Heart left ventricle (tissue), 16 donors: Measurements from ENCODE around the gene SAMD13. TPM values are rescaled to one million over a fixed set of nuclear protein-coding genes. Genes with fewer than 3 reads are reported as not detected.

Source experiments
- ATAC-seq, 4 donors: fragments of 200-7000 bp; cut with Tn5 transposase; one replicate each; pipeline ENCODE4 v1.9.1; 2020 to 2022; ENCODE audit warnings: moderate library complexity in 4 of 4, mild to moderate bottlenecking in 3 of 4, moderate number of reproducible peaks in 1 of 4
- DNase-seq, 5 donors: peaks; one replicate each; pipeline ENCODE4 v3.0.0-alpha.2; 2020
- H3K27ac ChIP-seq, 12 donors: fragments of 200-600 bp; sonication (generic) in 4 of 12; one replicate each; pipeline versions ENCODE4 v1.5.0 to v1.8.0; 2016 to 2022; ENCODE audit warnings: mild to moderate bottlenecking in 2 of 12
- H3K27me3 ChIP-seq, 9 donors: fragments of 200-600 bp; sonication (generic) in 2 of 9; one replicate each; pipeline versions ENCODE4 v1.5.1 to v1.8.0; 2016 to 2022; ENCODE audit warnings: mild to moderate bottlenecking in 3 of 9
- H3K36me3 ChIP-seq, 9 donors: fragments of 200-600 bp; sonication (generic) in 2 of 9; one replicate each; pipeline versions ENCODE4 v1.5.0 to v1.8.0; 2018 to 2022; ENCODE audit warnings: mild to moderate bottlenecking in 2 of 9
- H3K4me1 ChIP-seq, 12 donors: fragments of 200-600 bp; sonication (generic) in 4 of 12; one replicate each; pipeline versions ENCODE4 v1.5.0 to v1.8.0; 2016 to 2022; ENCODE audit warnings: mild to moderate bottlenecking in 3 of 12
- H3K4me3 ChIP-seq, 12 donors: fragments of 200-600 bp; sonication (generic) in 4 of 12; one replicate each; pipeline versions ENCODE4 v1.5.0 to v1.8.0; 2017 to 2022; ENCODE audit warnings: mild to moderate bottlenecking in 9 of 12, moderate library complexity in 4 of 12
- H3K9me3 ChIP-seq, 12 donors: fragments of 200-600 bp; sonication (generic) in 4 of 12; one replicate each; pipeline versions ENCODE4 v1.5.0 to v1.8.0; 2016 to 2022; ENCODE audit warnings: mild to moderate bottlenecking in 1 of 12
- CTCF ChIP-seq, 12 donors: fragments of 200-600 bp; sonication (generic) in 4 of 12; IDR thresholded peaks; one replicate each; pipeline versions ENCODE4 v1.5.0 to v1.8.0; 2018 to 2022; ENCODE audit warnings: antibody characterized with exemption in 12 of 12, mild to moderate bottlenecking in 5 of 12
- POLR2A ChIP-seq, 2 donors: fragments of 450-650 bp; IDR thresholded peaks; one replicate each; pipeline ENCODE4 v1.6.1; 2017; ENCODE audit warnings: antibody characterized with exemption in 2 of 2, mild to moderate bottlenecking in 2 of 2, moderate library complexity in 2 of 2
- WGBS, 4 donors: extraction: QIAGEN DNeasy Blood & Tissue Kit in 2 of 4; methylation state at CpG; one replicate each; pipeline versions ENCODE4 v1.1.5 to v1.1.7; 2013 to 2018; 5-methylcytosine and 5-hydroxymethylcytosine counted together
- intact Hi-C, 10 donors: fragments of 100-400 bp; cut with DNase I; formaldehyde crosslinking; loops; one replicate each; pipeline versions ENCODE4 v1.11.1 to v1.14.2; 2022
- polyA plus RNA-seq, 2 donors: library from polyadenylated mRNA; stranded (reverse); fragments of 200-250 nt; gene quantifications; one replicate each; pipeline ENCODE4 v1.2.3, GENCODE V29; 2013
- total RNA-seq, 9 donors: library from RNA; depleted of rRNA in 2 of 9; stranded (reverse); fragments of >200 nt in 2 of 9; fragmentation: NEBNext Ultra II Directional in 3 of 9; extraction: Animal tissue kit (Norgen Biotek cat#: 25700) in 3 of 9; gene quantifications; one replicate each; pipeline versions ENCODE4 v1.1.0 to v1.2.4, GENCODE V29; 2016 to 2023
- donor health status: ischemic (EF 13 %, LVEDD 7.1; RV severe dilation, severe dysfunction).
- donor health status: healthy with polysubstance abuse.
- donor health status: DM: no; HTN: yes; CAD: no.
- donor health status: DM: no; HTN: no; CAD: no.
- donor health status: ischemic (EF 25% LVEDD 6.9; RV normal size, moderate dysfunction).
- donor health status: ischemic (EF 25% LVEDD 5.7; RV mildly dilated, moderate dysfunction).
- donor health status: healthy.
- donor health status: DM: yes; HTN: yes; CAD: no.
- donor health status: ischemic (EF 35%, LVEDD 5.7; RV mildly dilated, moderate dysfunction).
- donor health status: nonischemic (EF 11% LVEDD 7.7; RV severe dilation, severe dysfunction).
- donor health status: DM: yes; HTN: yes; CAD: no.
- donor health status: PGD.
- donor health status: ischemic (EF 29% LVEDD 5.4; RV normal size, mild dysfunction).
- donor health status: nonischemic (EF 23%, LVEDD 6.1; RV moderate dilation, normal function).

Gene SAMD13
- total and polyA plus RNA-seq, 11 donors = 0.40 to 3.0 (median 1.5) TPM; not detected in 1

GRCh38 chr1:84254703-84255238 lies 46.7 kb upstream of the SAMD13 start:
- Histone ChIP-seq H3K27ac (no peak overlapping the region), H3K4me1 (peaks cover 0 to 14% (median 0%) of the 10 kb centered on the region in 12 donors), H3K27me3 (no peaks in the 10 kb centered on the region), H3K36me3 (no peaks in the 10 kb centered on the region), H3K9me3 (peaks cover 0 to 16% (median 4%) of the 10 kb centered on the region in 12 donors), H3K4me3 (no peak overlapping the region)
- no peak for DNase-seq
- TF ChIP-seq CTCF (IDR thresholded peaks at IDR 0.05) (no peak), POLR2A (IDR thresholded peaks at IDR 0.05) (no peak)
- 90 to 98% (median 96%) methylated on average over 2 of the region's 2 CpGs for WGBS, 4 donors
- ATAC-seq = no peak
- intact Hi-C loops = no loop called here

- peaks cover 0 to 9% (median 2%) of the 10 kb centered on the region in 12 donors for H3K9me3 ChIP-seq
- no peaks in the 10 kb centered on the region for H3K36me3 ChIP-seq
- DNase-seq (no peak), ATAC-seq (no peak)
- peaks cover 0 to 14% (median 0%) of the 10 kb centered on the region in 12 donors for H3K4me1 ChIP-seq
- TF ChIP-seq CTCF (IDR thresholded peaks at IDR 0.05) = no peak
- TF ChIP-seq POLR2A (IDR thresholded peaks at IDR 0.05) = no peak
- H3K4me3 ChIP-seq = no peak overlapping the region
- no peaks in the 10 kb centered on the region for H3K27me3 ChIP-seq
- intact Hi-C loops = no loop called here
- H3K27ac ChIP-seq = no peak overlapping the region
Measured at GRCh38 chr1:84255582-84255981, 45.9 kb upstream of the SAMD13 start.

GRCh38 chr1:84257617-84258016 lies 43.9 kb upstream of the SAMD13 start:
- WGBS, 4 donors = 49 to 59% (median 55%) methylated on average over 2 of the region's 2 CpGs
- TF ChIP-seq POLR2A (IDR thresholded peaks at IDR 0.05) (no peak), CTCF (IDR thresholded peaks at IDR 0.05) (no peak)
- H3K4me1 ChIP-seq = peaks cover 0 to 14% (median 0%) of the 10 kb centered on the region in 12 donors
- ATAC-seq (no peak), DNase-seq (no peak)
- H3K27me3 ChIP-seq = no peaks in the 10 kb centered on the region
- H3K4me3 ChIP-seq = no peak overlapping the region
- H3K9me3 ChIP-seq = no peaks in the 10 kb centered on the region
- H3K36me3 ChIP-seq = no peaks in the 10 kb centered on the region
- no peak overlapping the region for H3K27ac ChIP-seq
- intact Hi-C loops = no loop called here

- DNase-seq (no peak), ATAC-seq (no peak)
- Histone ChIP-seq H3K4me1 (peaks cover 0 to 13% (median 0%) of the 10 kb centered on the region in 12 donors), H3K27ac (no peak overlapping the region), H3K36me3 (no peaks in the 10 kb centered on the region), H3K9me3 (no peaks in the 10 kb centered on the region), H3K27me3 (no peaks in the 10 kb centered on the region), H3K4me3 (no peak overlapping the region)
- 87 to 93% (median 90%) methylated on average over 2 of the region's 2 CpGs for WGBS, 4 donors
- no peak for TF ChIP-seq POLR2A (IDR thresholded peaks at IDR 0.05)
- TF ChIP-seq CTCF (IDR thresholded peaks at IDR 0.05) = no peak
- intact Hi-C loops = no loop called here
Measured at GRCh38 chr1:84259376-84259775, 42.1 kb upstream of the SAMD13 start.
